Tibial artery (tissue), 4 donors: Measurements from ENCODE around the gene WLS.

Source experiments
- DNase-seq, 2 donors: peaks; one replicate each; pipeline ENCODE4 v3.0.0-alpha.2; 2019
- H3K27ac ChIP-seq, 2 donors: fragments of 200-600 bp; sonication (generic) in 1 of 2; 1 replicate in 1 of 2; 2 replicates in 1 of 2; pipeline ENCODE4 v1.5.1; 2018 to 2019; ENCODE audit warnings: mild to moderate bottlenecking in 1 of 2
- H3K27me3 ChIP-seq, 2 donors: fragments of 200-600 bp; sonication (generic) in 1 of 2; one replicate each; pipeline versions ENCODE4 v1.5.1 to v1.6.0; 2016 to 2019
- H3K36me3 ChIP-seq, 3 donors: fragments of 200-600 bp; sonication (generic) in 2 of 3; one replicate each; pipeline ENCODE4 v1.5.1; 2016 to 2019; ENCODE audit warnings: mild to moderate bottlenecking in 2 of 3
- H3K4me1 ChIP-seq, 4 donors: fragments of 200-600 bp; sonication (generic) in 2 of 4; 1 replicate in 3 of 4; 2 replicates in 1 of 4; pipeline ENCODE4 v1.5.1; 2016 to 2019
- H3K4me3 ChIP-seq, 2 donors: fragments of 200-600 bp; sonication (generic) in 1 of 2; 1 replicate in 1 of 2; 2 replicates in 1 of 2; pipeline ENCODE4 v1.5.1; 2018 to 2019; ENCODE audit warnings: mild to moderate bottlenecking in 2 of 2
- H3K9me3 ChIP-seq, 3 donors: fragments of 200-600 bp; sonication (generic) in 1 of 3; one replicate each; pipeline ENCODE4 v1.5.1; 2016 to 2019
- CTCF ChIP-seq, 2 experiments: fragments of 200-600 bp in 1 of 2; fragments of 450-650 bp in 1 of 2; IDR thresholded peaks; one replicate each; pipeline ENCODE4 v1.5.1; 2017 to 2019; ENCODE audit warnings: antibody characterized with exemption in 2 of 2, mild to moderate bottlenecking in 1 of 2, moderate library complexity in 1 of 2
- intact Hi-C: fragments of 100-400 bp; cut with DNase I; formaldehyde crosslinking; loops from one replicate; pipeline ENCODE4 v1.15.0; 2023; ENCODE audit warnings: low total_unique reads

The WLS gene

GRCh38 chr1:68103011-68103545 is 129.2 kb downstream of the WLS start:
- Histone ChIP-seq H3K36me3 (no peaks in the 10 kb centered on the region), H3K27ac (no peak overlapping the region), H3K9me3 (no peaks in the 10 kb centered on the region), H3K4me1 (no peaks in the 10 kb centered on the region), H3K4me3 (no peak overlapping the region), H3K27me3 (no peaks in the 10 kb centered on the region)
- no peak for TF ChIP-seq CTCF (IDR thresholded peaks at IDR 0.05)
- intact Hi-C loops, result loop anchor here (5.0 kb wide), 1 partner anchor 251 kb away; no protein-coding TSS in a partner anchor
- no peak for DNase-seq

GRCh38 chr1:68101829-68102228 is 130.5 kb downstream of the WLS start:
- Histone ChIP-seq H3K27me3 (no peaks in the 10 kb centered on the region), H3K4me1 (no peaks in the 10 kb centered on the region), H3K4me3 (no peak overlapping the region), H3K36me3 (no peaks in the 10 kb centered on the region), H3K27ac (no peak overlapping the region), H3K9me3 (no peaks in the 10 kb centered on the region)
- intact Hi-C loops, result loop anchor here (5.0 kb wide), 1 partner anchor 250 kb away; no protein-coding TSS in a partner anchor
- no peak for TF ChIP-seq CTCF (IDR thresholded peaks at IDR 0.05)
- no peak for DNase-seq

- H3K27ac ChIP-seq, result no peak overlapping the region
- no peak overlapping the region for H3K4me3 ChIP-seq
- H3K27me3 ChIP-seq, result no peaks in the 10 kb centered on the region
- no peak for TF ChIP-seq CTCF (IDR thresholded peaks at IDR 0.05)
- H3K4me1 ChIP-seq, result no peaks in the 10 kb centered on the region
- H3K36me3 ChIP-seq, result peaks cover 0 to 4% (median 0%) of the 10 kb centered on the region in 3 donors
- DNase-seq, result no peak
- no peaks in the 10 kb centered on the region for H3K9me3 ChIP-seq
- intact Hi-C loops, result loop anchor here (5.0 kb wide), 1 partner anchor 248 kb away; no protein-coding TSS in a partner anchor
Observed at GRCh38 chr1:68100571-68100970, 131.8 kb downstream of the WLS start.

GRCh38 chr1:68093737-68094136 is 138.6 kb downstream of the WLS start:
- Histone ChIP-seq H3K4me3 (no peak overlapping the region), H3K36me3 (peaks cover 0 to 4% (median 0%) of the 10 kb centered on the region in 3 donors), H3K4me1 (no peaks in the 10 kb centered on the region), H3K27me3 (no peaks in the 10 kb centered on the region), H3K27ac (no peak overlapping the region), H3K9me3 (no peaks in the 10 kb centered on the region)
- no peak for DNase-seq
- no peak for TF ChIP-seq CTCF (IDR thresholded peaks at IDR 0.05)
- intact Hi-C loops, result loop anchor here (5.0 kb wide), 1 partner anchor 421 kb away; no protein-coding TSS in a partner anchor

- DNase-seq, result no peak
- intact Hi-C loops, result no loop called here
- H3K4me3 ChIP-seq, result no peak overlapping the region
- no peaks in the 10 kb centered on the region for H3K36me3 ChIP-seq
- H3K27me3 ChIP-seq, result no peaks in the 10 kb centered on the region
- no peaks in the 10 kb centered on the region for H3K9me3 ChIP-seq
- H3K27ac ChIP-seq, result no peak overlapping the region
- no peak for TF ChIP-seq CTCF (IDR thresholded peaks at IDR 0.05)
- H3K4me1 ChIP-seq, result no peaks in the 10 kb centered on the region
Observed at GRCh38 chr1:68087184-68087583, 145.1 kb downstream of the WLS start.

- H3K27ac ChIP-seq, result no peak overlapping the region
- intact Hi-C loops, result no loop called here
- H3K27me3 ChIP-seq, result no peaks in the 10 kb centered on the region
- no peak overlapping the region for H3K4me3 ChIP-seq
- H3K9me3 ChIP-seq, result no peaks in the 10 kb centered on the region
- no peak for TF ChIP-seq CTCF (IDR thresholded peaks at IDR 0.05)
- H3K36me3 ChIP-seq, result no peaks in the 10 kb centered on the region
- H3K4me1 ChIP-seq, result no peaks in the 10 kb centered on the region
- DNase-seq, result no peak
Observed at GRCh38 chr1:68085752-68086151, 146.6 kb downstream of the WLS start.
